Right atrium auricular region (tissue), 2 donors: ENCODE results near the gene RBP3. TPM values are rescaled to one million over a fixed set of nuclear protein-coding genes. Genes with fewer than 3 reads are reported as not detected.
A peak's percentile ranks its signal among the peaks of the same experiment; 100 is the strongest.

Source experiments
- DNase-seq: peaks from one replicate; pipeline ENCODE4 v3.0.0-alpha.2; 2019; ENCODE audit warnings: low spot score
- H3K27ac ChIP-seq, 2 donors: fragments of 200-600 bp; sonication (generic); 1 replicate in 1 of 2; 2 replicates in 1 of 2; pipeline ENCODE4 v1.5.1; 2016 to 2019
- H3K27me3 ChIP-seq, 2 donors: fragments of 200-600 bp; sonication (generic); one replicate each; pipeline versions ENCODE4 v1.5.1 to v1.6.0; 2017 to 2019
- H3K36me3 ChIP-seq: fragments of 200-600 bp; sonication (generic); one replicate; pipeline ENCODE4 v1.5.1; 2016
- H3K4me1 ChIP-seq, 2 donors: fragments of 200-600 bp; sonication (generic); one replicate each; pipeline versions ENCODE4 v1.5.1 to v1.6.0; 2017 to 2019
- H3K4me3 ChIP-seq, 2 donors: fragments of 200-600 bp; sonication (generic); 1 replicate in 1 of 2; 2 replicates in 1 of 2; pipeline ENCODE4 v1.5.1; 2017 to 2019; ENCODE audit warnings: mild to moderate bottlenecking in 1 of 2, moderate library complexity in 1 of 2
- H3K9me3 ChIP-seq, 2 donors: fragments of 200-600 bp; sonication (generic); one replicate each; pipeline ENCODE4 v1.5.1; 2019
- CTCF ChIP-seq, 2 donors: fragments of 200-600 bp; sonication (generic); IDR thresholded peaks; one replicate each; pipeline ENCODE4 v1.5.1; 2019; ENCODE audit warnings: antibody characterized with exemption in 2 of 2
- total RNA-seq, 2 donors: library from RNA; depleted of rRNA; stranded (reverse); fragments of >200 nt; gene quantifications; one replicate each; pipeline ENCODE4 v1.1.0, GENCODE V29; 2016

The RBP3 gene
- not detected for total RNA-seq

- Histone ChIP-seq H3K36me3 (no peaks in the 10 kb centered on the region), H3K9me3 (no peaks in the 10 kb centered on the region), H3K4me3 (no peak within 1 kb of the TSS), H3K4me1 (no peaks in the 10 kb centered on the region), H3K27ac (no peak within 1 kb of the TSS), H3K27me3 (no peaks in the 10 kb centered on the region)
- TF ChIP-seq CTCF (IDR thresholded peaks at IDR 0.05): no peak
- no peak for DNase-seq
Measured at GRCh38 chr10:47348138-47348651, at the start of gene RBP3. Gene RBP3, plus strand, starts transcription at chr10:47348363. Its CDS starts 122 bp downstream, at chr10:47348485.

- Histone ChIP-seq H3K27ac (no peak overlapping the region), H3K4me3 (no peak overlapping the region), H3K36me3 (no peaks in the 10 kb centered on the region)
Measured at GRCh38 chr10:47298715-47299114, 49.4 kb upstream of the RBP3 start.

GRCh38 chr10:47299611-47300428, 48.3 kb upstream of the RBP3 start, which contains the start of gene GDF10:
Gene GDF10, plus strand, starts transcription at chr10:47300197. Its CDS starts 455 bp downstream, at chr10:47300652.
- H3K4me1 ChIP-seq: peaks cover 0 to 23% of the 10 kb centered on the region in 2 donors
- no peak for DNase-seq
- no peak for TF ChIP-seq CTCF (IDR thresholded peaks at IDR 0.05)
- no peaks in the 10 kb centered on the region for H3K36me3 ChIP-seq
- peak within 1 kb of the TSS in 1 of 2 donors; percentile 21 for H3K27ac ChIP-seq
- H3K27me3 ChIP-seq: no peaks in the 10 kb centered on the region
- peak within 1 kb of the TSS; percentile 38 to 55 for H3K4me3 ChIP-seq
- no peaks in the 10 kb centered on the region for H3K9me3 ChIP-seq

More at GRCh38 chr10:47298715-47299114, 49.4 kb upstream of the RBP3 start:
- no peaks in the 10 kb centered on the region for H3K9me3 ChIP-seq
- no peaks in the 10 kb centered on the region for H3K27me3 ChIP-seq
- TF ChIP-seq CTCF (IDR thresholded peaks at IDR 0.05): no peak
- no peak for DNase-seq
- H3K4me1 ChIP-seq: peaks cover 0 to 23% of the 10 kb centered on the region in 2 donors

GRCh38 chr10:47300429-47300931, 47.7 kb upstream of the RBP3 start:
- H3K27me3 ChIP-seq: no peaks in the 10 kb centered on the region
- DNase-seq: no peak

GRCh38 chr10:47301833-47302232, 46.3 kb upstream of the RBP3 start:
- H3K4me3 ChIP-seq: no peak overlapping the region

More at GRCh38 chr10:47300429-47300931, 47.7 kb upstream of the RBP3 start:
- TF ChIP-seq CTCF (IDR thresholded peaks at IDR 0.05): peak in 1 of 2 donors; percentile 10
- no peaks in the 10 kb centered on the region for H3K9me3 ChIP-seq
- H3K4me3 ChIP-seq: peak overlapping the region; percentile 38 to 55
- H3K36me3 ChIP-seq: no peaks in the 10 kb centered on the region
- H3K4me1 ChIP-seq: peaks cover 0 to 23% of the 10 kb centered on the region in 2 donors
- peak overlapping the region in 1 of 2 donors; percentile 21 for H3K27ac ChIP-seq

More at GRCh38 chr10:47301833-47302232, 46.3 kb upstream of the RBP3 start:
- Histone ChIP-seq H3K4me1 (peaks cover 0 to 23% of the 10 kb centered on the region in 2 donors), H3K27me3 (no peaks in the 10 kb centered on the region), H3K27ac (no peak overlapping the region), H3K36me3 (no peaks in the 10 kb centered on the region), H3K9me3 (no peaks in the 10 kb centered on the region)
- TF ChIP-seq CTCF (IDR thresholded peaks at IDR 0.05): no peak
- DNase-seq: no peak
